BLaER1 (cell line): ENCODE measurements around the gene APLF.

Experiments used
- H3K27ac ChIP-seq: shearing (Covaris generic); formaldehyde crosslinking; 2 replicates; pipeline ENCODE4 v1.8.1; 2022
- H3K27me3 ChIP-seq: shearing (Covaris generic); formaldehyde crosslinking; 2 replicates; pipeline ENCODE4 v1.8.1; 2022
- H3K36me3 ChIP-seq: shearing (Covaris generic); formaldehyde crosslinking; 2 replicates; pipeline ENCODE4 v1.8.1; 2022
- H3K4me1 ChIP-seq: shearing (Covaris generic); formaldehyde crosslinking; 2 replicates; pipeline ENCODE4 v1.8.1; 2022
- H3K4me2 ChIP-seq: shearing (Covaris generic); formaldehyde crosslinking; 2 replicates; pipeline ENCODE4 v1.8.1; 2022
- H3K4me3 ChIP-seq: shearing (Covaris generic); formaldehyde crosslinking; 2 replicates; pipeline ENCODE4 v1.8.1; 2022
- H3K9ac ChIP-seq: shearing (Covaris generic); formaldehyde crosslinking; 2 replicates; pipeline ENCODE4 v1.8.1; 2022
- H3K9me3 ChIP-seq: shearing (Covaris generic); formaldehyde crosslinking; 2 replicates; pipeline ENCODE4 v1.8.1; 2022
- H4K20me1 ChIP-seq: shearing (Covaris generic); formaldehyde crosslinking; 2 replicates; pipeline ENCODE4 v1.8.1; 2022
- Cebpa-rat ChIP-seq: shearing (Covaris generic); IDR thresholded peaks from 2 replicates; pipeline ENCODE4 v1.8.1; 2022

The APLF gene, protein sequence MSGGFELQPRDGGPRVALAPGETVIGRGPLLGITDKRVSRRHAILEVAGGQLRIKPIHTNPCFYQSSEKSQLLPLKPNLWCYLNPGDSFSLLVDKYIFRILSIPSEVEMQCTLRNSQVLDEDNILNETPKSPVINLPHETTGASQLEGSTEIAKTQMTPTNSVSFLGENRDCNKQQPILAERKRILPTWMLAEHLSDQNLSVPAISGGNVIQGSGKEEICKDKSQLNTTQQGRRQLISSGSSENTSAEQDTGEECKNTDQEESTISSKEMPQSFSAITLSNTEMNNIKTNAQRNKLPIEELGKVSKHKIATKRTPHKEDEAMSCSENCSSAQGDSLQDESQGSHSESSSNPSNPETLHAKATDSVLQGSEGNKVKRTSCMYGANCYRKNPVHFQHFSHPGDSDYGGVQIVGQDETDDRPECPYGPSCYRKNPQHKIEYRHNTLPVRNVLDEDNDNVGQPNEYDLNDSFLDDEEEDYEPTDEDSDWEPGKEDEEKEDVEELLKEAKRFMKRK

DNA sequence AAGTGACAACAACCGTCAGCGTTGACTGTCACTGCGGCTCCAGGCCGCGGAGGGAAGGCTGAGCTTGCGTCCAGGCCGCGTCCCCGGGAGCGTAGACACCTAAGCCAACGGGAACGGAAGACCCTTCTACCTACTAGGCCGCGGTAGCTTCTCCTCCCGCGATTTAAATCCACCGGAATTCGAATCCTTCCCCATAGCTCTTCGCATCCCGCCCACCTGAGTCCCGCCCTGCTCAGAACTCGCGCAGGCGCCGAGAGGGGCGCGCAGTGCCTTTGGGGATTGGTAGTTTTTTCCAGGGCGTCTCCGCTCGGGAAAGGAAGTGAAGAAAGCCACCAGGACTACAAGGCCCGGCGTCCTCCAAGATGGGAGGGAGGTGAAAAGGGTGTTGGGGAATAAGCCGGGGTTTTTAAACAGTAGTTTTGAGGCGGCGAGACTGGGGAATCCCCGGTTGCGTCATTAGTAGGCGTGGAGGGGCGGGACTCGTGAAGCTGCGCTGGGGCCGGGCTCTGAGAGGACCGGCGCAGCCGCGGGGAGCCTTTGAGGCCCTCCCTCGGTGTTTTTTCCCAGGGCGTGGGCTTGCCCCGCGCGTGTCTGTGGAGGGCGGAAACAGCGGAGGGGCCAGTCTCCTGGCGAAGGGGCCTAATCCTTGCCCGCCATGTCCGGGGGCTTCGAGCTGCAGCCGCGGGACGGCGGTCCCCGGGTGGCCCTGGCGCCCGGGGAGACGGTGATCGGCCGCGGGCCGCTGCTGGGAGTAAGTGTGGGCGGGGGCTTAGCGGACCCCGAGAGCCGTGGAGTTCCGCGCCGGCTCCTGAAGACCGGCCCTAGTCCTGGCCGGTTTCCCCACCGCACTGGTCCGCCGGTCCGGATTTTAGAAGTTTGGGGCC is at the start of gene APLF, which contains the start of gene FBXO48:
TSS of gene APLF (plus strand) at position 509 of the 884 bp plus-strand sequence. CDS start at position 656, 147 bp downstream.
TSS of gene FBXO48 (minus strand) at position 218 of the 884 bp plus-strand sequence. CDS start 2,149 bp downstream, outside the sequence.
- peak; percentile 93 for TF ChIP-seq Cebpa-rat
- H3K4me2 ChIP-seq, result peak within 1 kb of the TSS; percentile 91

DNA sequence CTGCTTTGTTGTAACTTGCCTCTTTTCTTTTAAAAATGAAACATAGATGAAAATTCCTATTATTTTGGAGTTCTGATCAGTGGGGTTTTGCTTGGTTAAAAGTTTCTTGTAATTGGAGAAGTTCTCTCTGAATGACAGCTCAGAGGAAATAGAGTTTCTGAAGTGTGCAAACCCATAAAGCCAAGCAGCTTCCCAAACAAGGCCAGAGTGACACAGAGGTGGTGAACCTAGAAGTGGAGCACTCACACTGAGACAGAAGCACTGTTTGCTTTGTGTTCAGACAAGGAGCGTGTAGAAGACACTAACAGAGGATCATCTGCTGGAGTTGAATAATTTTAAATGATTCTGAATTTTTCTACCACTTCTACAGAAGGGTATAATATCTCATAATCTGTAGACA is 49.5 kb upstream of the APLF start:
- Histone ChIP-seq H3K4me3 (no peak overlapping the region), H4K20me1 (no peaks in the 10 kb centered on the region), H3K9ac (no peak overlapping the region), H3K9me3 (peaks cover 14% of the 10 kb centered on the region), H3K27me3 (no peaks in the 10 kb centered on the region), H3K36me3 (no peaks in the 10 kb centered on the region), H3K4me2 (peak overlapping the region; percentile 47), H3K4me1 (peaks cover 50% of the 10 kb centered on the region), H3K27ac (peak overlapping the region; percentile 24; the same call in 1 of the 2 replicates)
- TF ChIP-seq Cebpa-rat, result no peak

More for the DNA sequence above, at the start of gene APLF, which contains the start of gene FBXO48:
- H3K4me1 ChIP-seq, result peaks cover 22% of the 10 kb centered on the region
- H3K9me3 ChIP-seq, result no peaks in the 10 kb centered on the region
- peak within 1 kb of the TSS; percentile 78 for H3K4me3 ChIP-seq
- no peaks in the 10 kb centered on the region for H4K20me1 ChIP-seq
- peak within 1 kb of the TSS; percentile 93 for H3K9ac ChIP-seq
- peak within 1 kb of the TSS; percentile 87 for H3K27ac ChIP-seq
- no peaks in the 10 kb centered on the region for H3K27me3 ChIP-seq
- H3K36me3 ChIP-seq, result no peaks in the 10 kb centered on the region

DNA sequence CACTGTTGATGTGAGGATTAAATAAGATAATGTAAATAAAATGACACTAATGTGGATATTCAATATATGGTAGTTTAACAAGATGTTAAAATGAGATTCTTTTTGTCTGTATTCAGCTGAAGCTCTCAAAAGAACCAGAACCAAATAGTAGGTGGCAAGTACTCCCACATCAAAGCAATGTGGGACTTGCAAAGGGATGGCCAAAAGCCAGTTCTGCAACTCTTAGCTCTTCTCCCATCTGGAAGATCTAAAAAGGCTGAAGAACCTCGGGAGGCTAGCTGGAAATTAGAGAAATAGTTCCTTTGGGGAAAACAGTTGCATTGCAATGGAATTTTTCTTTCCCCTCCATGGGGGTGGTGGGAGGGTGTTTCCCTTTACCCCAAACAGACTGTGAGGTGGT is 49.0 kb upstream of the APLF start:
- no peaks in the 10 kb centered on the region for H3K27me3 ChIP-seq
- peak overlapping the region; percentile 58 for H3K27ac ChIP-seq
- H3K4me3 ChIP-seq, result no peak overlapping the region
- peak overlapping the region; percentile 47 for H3K4me2 ChIP-seq
- peak overlapping the region; percentile 26; the same call in 1 of the 2 replicates for H3K9ac ChIP-seq
- H3K9me3 ChIP-seq, result peaks cover 19% of the 10 kb centered on the region
- H4K20me1 ChIP-seq, result no peaks in the 10 kb centered on the region
- peaks cover 45% of the 10 kb centered on the region for H3K4me1 ChIP-seq
- no peaks in the 10 kb centered on the region for H3K36me3 ChIP-seq
- no peak for TF ChIP-seq Cebpa-rat

GRCh38 chr2:68418855-68419254 is 48.5 kb upstream of the APLF start:
- H3K9ac ChIP-seq, result peak overlapping the region; percentile 26
- H3K4me2 ChIP-seq, result peak overlapping the region; percentile 47
- H3K4me1 ChIP-seq, result peaks cover 44% of the 10 kb centered on the region
- TF ChIP-seq Cebpa-rat, result no peak
- peak overlapping the region; percentile 58 for H3K27ac ChIP-seq
- H3K9me3 ChIP-seq, result peaks cover 19% of the 10 kb centered on the region
- H3K27me3 ChIP-seq, result no peaks in the 10 kb centered on the region
- H3K36me3 ChIP-seq, result no peaks in the 10 kb centered on the region
- H4K20me1 ChIP-seq, result no peaks in the 10 kb centered on the region
- no peak overlapping the region for H3K4me3 ChIP-seq

DNA sequence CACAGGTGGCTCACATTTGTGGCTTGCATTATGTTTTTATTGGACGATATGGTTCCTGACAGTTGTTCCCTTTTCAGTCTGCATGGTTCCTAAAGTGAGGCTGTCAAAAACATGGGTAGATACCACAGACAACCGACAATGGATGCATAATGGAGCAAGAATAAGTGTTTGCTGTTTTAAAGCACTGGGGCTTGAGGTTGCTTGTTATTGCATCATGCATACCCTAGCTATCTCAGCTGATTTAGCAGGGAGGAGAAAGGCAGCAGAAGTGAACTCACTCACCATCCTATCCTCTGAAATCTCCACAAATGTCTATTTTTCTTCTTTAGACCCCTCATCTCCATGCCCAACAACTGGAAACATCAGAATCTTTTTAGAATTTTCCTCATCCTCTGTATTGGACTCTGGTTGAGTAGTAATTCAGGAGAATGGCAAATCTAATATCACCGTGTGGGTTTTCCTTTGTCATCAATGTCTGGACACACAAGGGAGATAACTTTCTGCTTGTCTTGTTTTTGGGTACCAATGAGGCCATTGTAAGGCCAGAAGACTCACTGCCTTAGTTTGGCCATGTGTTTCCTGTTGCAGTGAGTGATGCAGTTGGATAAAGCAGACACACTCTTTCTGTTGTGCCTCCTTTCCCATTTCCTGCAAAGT is 47.0 kb upstream of the APLF start:
- Histone ChIP-seq H3K4me3 (no peak overlapping the region), H3K36me3 (no peaks in the 10 kb centered on the region), H3K27me3 (no peaks in the 10 kb centered on the region), H3K4me1 (peaks cover 48% of the 10 kb centered on the region), H3K9ac (no peak overlapping the region), H3K27ac (no peak overlapping the region), H4K20me1 (no peaks in the 10 kb centered on the region), H3K9me3 (peaks cover 21% of the 10 kb centered on the region), H3K4me2 (peak overlapping the region; percentile 24; the same call in 1 of the 2 replicates)
- peak; percentile 41; the same call in 1 of the 2 replicates for TF ChIP-seq Cebpa-rat

- Histone ChIP-seq H3K9ac (no peak overlapping the region), H3K4me2 (peak overlapping the region; percentile 41), H3K4me1 (peaks cover 58% of the 10 kb centered on the region), H3K4me3 (no peak overlapping the region), H3K27ac (no peak overlapping the region), H3K9me3 (peaks cover 21% of the 10 kb centered on the region), H4K20me1 (no peaks in the 10 kb centered on the region), H3K27me3 (no peaks in the 10 kb centered on the region), H3K36me3 (no peaks in the 10 kb centered on the region)
- no peak for TF ChIP-seq Cebpa-rat
Measured at GRCh38 chr2:68423966-68424650, 43.3 kb upstream of the APLF start.

GRCh38 chr2:68425503-68425902 is 41.9 kb upstream of the APLF start:
- Histone ChIP-seq H3K4me1 (peaks cover 50% of the 10 kb centered on the region), H4K20me1 (no peaks in the 10 kb centered on the region)

GRCh38 chr2:68426446-68426845 is 40.9 kb upstream of the APLF start:
- Histone ChIP-seq H3K27ac (no peak overlapping the region), H3K27me3 (no peaks in the 10 kb centered on the region), H4K20me1 (no peaks in the 10 kb centered on the region), H3K4me1 (peaks cover 47% of the 10 kb centered on the region), H3K4me2 (no peak overlapping the region), H3K4me3 (no peak overlapping the region), H3K36me3 (no peaks in the 10 kb centered on the region), H3K9me3 (peaks cover 23% of the 10 kb centered on the region), H3K9ac (no peak overlapping the region)
- TF ChIP-seq Cebpa-rat, result no peak

More at GRCh38 chr2:68425503-68425902, 41.9 kb upstream of the APLF start:
- Histone ChIP-seq H3K27me3 (no peaks in the 10 kb centered on the region), H3K36me3 (no peaks in the 10 kb centered on the region), H3K4me3 (no peak overlapping the region), H3K27ac (no peak overlapping the region), H3K9me3 (peaks cover 21% of the 10 kb centered on the region), H3K4me2 (peak overlapping the region; percentile 5; the same call in 1 of the 2 replicates), H3K9ac (no peak overlapping the region)
- TF ChIP-seq Cebpa-rat, result no peak
